ENCODE measurements around the gene RAB17.

RAB17 gene

DNA sequence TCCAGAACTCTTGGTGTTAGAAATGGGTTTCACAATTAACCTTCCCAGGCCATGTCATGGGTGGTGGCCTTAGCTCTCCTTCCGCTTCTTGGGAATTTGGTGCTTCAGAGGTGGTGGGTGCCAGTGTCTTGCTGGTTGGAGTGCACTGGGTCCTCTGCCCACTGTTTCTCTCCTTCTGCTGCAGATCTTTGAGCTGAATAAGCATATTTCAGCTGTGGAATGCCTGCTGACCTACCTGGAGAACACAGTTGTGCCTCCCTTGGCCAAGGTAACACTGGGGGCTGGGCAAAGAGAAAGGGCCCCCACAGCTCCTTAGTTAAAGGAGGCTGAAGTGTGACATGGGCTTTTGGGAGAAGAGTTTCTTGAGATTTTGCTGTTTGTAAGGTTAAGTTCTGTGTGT is 56.2 kb downstream of the RAB17 start:
- no peak for DNase-seq

DNA sequence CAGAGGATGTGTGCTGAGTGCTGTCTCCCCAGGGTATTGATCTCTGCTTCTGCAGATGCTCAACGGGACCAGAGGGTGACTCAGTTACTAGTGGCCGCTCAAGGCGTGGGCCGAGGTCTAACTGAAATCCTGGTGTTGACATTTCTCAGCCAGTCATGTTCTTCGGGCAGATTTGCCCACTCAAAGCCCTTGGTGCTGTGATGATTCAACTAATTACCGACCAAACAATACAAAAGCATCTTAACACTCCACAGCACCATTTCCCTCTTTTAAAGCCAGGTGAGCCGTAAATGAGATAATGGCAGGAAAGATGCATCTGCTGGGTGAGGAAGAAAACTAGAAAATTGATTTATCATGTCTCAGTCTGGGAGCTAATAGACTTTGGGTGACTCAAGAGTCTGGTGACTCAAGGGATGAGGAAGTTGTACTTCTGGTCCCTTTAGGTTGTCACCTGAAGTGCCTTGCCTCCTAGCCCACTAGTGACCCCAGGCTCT is 56.8 kb downstream of the RAB17 start:
- no peak for DNase-seq

DNA sequence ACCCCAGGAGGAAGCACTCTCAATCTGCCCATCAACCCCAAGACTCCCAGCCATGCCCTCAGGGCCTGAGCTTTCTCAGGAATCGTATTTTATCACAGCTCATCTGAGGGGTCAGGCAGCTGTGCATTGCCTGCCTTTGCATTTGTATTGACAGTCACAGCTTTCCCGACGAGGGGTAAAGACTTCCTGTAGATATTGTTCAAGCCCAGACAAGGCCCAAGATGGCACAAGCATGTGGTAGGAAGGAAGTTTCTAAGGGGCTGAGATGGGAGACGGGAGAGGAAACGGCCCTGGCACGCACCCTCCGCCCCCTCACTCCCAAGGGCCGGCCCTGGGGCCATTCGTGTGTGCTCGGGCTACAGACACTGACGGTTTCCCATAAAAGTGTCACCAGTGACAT is 58.4 kb downstream of the RAB17 start:
- DNase-seq, result no peak

DNA sequence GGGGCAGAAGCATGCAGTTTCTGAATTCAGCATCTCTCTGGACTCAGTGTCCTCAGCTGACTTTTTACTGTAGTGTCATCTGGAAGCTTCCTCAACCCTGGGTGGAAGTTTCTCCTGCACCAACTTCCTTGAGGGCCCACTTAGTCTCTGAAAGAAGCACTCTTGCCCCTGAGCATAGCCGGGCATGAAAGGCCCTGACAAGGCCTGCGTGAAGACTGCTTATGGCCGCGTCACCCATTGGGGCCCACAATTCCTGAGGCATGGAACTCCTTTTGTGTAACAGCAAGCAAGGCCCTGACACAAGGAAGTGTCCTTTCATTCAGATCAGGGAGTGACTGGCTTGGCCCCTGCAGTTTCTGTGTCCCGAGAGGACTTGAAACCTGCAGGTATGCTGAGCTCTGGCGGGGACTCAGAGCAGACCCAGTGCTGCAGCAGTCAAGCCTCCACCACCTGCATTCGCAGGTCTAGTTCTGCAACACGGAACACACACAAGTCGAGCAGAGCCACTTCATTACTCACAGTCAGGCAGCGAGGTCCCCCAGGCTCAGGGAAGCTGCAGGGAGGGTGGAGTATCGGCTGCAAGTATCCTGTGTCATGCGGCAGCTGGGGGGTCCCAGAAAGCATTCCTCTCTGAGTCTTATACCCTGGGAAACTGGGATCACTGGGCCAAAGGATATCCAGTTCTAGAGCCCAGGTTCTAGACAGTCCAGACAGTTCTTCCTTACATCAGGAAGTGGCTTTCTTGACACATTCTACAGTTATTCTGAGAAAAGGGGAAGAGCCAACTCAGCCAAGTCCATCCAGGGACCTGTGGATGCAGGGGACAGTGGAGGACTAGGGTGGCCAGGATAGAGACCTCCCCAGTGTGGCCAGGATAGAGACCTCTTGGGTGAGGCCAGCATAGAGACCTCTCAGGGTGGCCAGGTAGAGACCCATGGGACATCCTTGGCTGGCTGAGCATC is 59.8 kb downstream of the RAB17 start:
- DNase-seq, result no peak

DNA sequence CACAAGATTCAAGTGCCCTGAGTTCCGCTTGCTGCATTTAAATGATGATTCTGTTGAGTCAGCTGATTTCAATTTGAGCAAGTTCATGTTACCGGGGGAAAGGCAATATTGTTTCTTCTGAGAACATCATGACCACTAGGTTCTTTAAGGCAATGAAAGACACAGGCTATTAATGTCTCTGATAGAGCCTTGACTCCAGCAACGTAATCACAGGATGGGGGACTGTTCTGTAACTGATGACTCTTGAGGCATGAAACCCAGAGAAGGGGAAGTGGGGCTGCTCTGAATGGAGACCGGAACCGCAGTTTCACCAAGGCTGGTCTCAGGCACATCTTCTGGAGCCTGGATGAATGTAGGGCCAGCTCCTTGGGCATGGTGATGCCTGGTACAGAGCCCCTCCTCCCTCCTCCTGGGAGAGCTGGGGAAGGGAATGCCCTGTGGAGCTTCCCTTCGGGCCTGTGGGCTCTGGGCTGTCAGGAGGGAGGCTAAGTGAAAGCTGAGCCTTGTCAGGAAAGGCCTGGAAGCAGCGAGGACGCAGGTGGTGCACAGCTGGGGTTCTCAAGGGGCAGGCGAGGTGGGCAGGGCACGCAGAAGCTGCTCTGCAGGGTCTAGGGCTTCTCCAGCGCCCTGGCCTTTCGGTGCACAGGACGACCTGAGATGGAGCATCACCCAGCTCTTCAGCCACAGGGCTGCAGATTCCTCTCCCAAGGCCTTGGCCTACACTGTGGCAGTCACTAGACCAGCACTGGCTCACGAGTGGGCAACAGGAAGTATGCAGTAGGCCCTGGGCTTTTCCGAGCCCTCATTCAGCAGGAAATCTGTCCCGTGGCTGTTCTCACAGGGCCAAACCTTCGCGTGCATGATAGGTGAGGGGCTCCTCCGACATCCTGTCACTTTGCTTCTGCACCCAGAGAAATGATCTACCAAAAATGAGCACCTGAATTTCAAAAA is 60.8 kb downstream of the RAB17 start:
- DNase-seq, result no peak

DNA sequence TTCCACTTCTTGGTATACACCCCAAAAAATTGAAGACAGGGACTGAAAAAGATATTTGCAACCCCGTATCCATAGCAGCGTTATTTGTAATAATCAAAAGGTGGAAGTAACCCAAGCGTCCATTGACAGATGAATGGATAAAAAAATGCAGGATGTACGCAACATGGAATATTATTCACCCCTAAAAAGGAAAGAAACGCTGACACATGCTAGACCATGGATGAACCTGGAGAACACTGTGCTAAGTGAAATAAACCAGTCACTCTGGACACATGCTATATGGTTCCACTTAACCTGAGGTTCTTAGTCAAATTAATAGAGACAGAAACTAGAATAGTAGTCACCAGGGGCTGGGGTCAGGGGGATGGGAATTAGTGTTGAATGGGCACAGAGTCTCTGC is 62.8 kb downstream of the RAB17 start:
- no peak for DNase-seq

DNA sequence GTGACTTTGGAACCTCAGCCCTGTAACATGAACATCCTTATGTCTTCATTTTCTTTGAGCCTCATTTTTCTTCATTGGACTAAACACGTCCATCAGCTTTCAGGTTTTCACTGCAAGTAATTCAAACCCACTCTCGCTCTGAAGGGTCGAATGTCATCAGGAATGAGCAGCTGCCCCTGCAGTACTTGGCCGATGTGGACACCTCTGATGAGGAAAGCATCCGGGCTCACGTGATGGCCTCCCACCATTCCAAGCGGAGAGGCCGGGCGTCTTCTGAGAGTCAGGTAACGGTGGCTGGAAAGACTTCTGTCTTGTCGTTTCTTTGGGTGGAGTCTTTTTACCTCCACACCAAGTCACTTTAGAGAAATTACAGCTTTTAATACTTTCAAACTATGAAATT is 63.3 kb downstream of the RAB17 start:
- DNase-seq, result no peak

DNA sequence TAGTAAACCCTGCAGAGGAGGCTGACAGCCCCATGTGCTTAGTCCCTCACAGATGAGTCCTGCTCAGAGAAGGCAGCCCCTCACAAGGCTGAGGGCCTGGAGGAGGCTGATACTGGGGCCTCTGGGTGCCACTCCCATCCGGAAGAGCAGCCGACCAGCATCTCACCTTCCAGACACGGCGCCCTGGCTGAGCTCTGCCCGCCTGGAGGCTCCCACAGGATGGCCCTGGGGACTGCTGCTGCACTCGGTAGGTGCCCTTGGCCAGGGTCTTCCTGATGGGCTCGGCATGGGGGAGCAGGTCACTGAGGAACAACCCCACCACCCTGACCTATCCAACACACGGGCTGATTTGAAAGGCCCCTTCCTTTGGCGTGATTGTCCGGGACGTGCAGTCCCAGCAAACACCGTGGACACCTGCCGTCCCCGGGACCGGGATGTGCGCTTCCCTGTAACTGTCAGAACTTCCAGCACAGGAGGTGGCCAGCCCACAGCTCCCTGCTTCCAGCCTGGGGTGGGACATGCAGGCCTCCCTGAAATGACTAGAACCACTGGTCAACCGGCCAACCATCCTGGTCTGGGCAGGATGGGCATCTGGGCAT is 64.9 kb downstream of the RAB17 start:
- DNase-seq, result no peak

DNA sequence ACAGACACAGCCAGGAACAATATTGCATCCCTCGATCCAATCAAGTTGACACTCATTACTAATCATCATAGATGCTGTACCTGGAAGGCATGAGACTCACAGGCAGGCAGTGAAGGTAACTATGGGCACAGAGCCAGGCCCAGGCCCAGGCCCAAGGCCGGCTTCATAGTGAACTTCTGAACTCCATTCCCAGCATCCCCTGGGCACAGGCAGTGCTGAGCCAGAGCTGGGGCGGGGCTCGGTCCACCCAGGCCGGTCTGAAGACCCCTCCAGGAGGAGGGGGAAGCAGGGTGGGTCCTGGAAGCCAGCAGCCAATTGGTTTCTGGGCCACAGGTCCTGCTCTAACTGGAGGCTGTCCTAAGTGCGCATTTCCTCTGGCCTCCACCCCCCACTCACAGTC is 65.9 kb downstream of the RAB17 start:
- no peak for DNase-seq
